RWPE2 (cell line): ENCODE results near the gene SUPT20HL2.

Experiments used
- ATAC-seq: fragments of 200-7000 bp; cut with Tn5 transposase; 3 replicates; pipeline ENCODE4 v1.9.1; 2021; ENCODE audit warnings: low read depth
- DNase-seq: peaks from one replicate; pipeline ENCODE4 v3.0.0-alpha.2; 2020; ENCODE audit warnings: low spot score
- H3K27ac ChIP-seq: fragments of 450-650 bp; 2 replicates; pipeline ENCODE4 v1.5.1; 2017; ENCODE audit warnings: mild to moderate bottlenecking; ENCODE audit not compliant: poor library complexity, severe bottlenecking
- H3K27me3 ChIP-seq: fragments of 250-450 bp; sonication (Bioruptor Pico); 2 replicates; pipeline ENCODE4 v1.5.1; 2021; ENCODE audit warnings: mild to moderate bottlenecking, moderate library complexity; ENCODE audit not compliant: insufficient read depth, poor library complexity, severe bottlenecking
- H3K36me3 ChIP-seq: fragments of 250-450 bp; sonication (Bioruptor Pico); 2 replicates; pipeline ENCODE4 v1.5.1; 2020; ENCODE audit warnings: low read depth, mild to moderate bottlenecking, moderate library complexity
- H3K4me1 ChIP-seq: fragments of 250-450 bp; sonication (Bioruptor Pico); 2 replicates; pipeline ENCODE4 v1.5.1; 2021; ENCODE audit warnings: mild to moderate bottlenecking, moderate library complexity; ENCODE audit not compliant: insufficient read depth, poor library complexity, severe bottlenecking
- H3K4me3 ChIP-seq: fragments of 250-450 bp; sonication (Bioruptor Pico); 2 replicates; pipeline ENCODE4 v1.5.1; 2021; ENCODE audit warnings: mild to moderate bottlenecking, moderate library complexity; ENCODE audit not compliant: severe bottlenecking
- H3K9me3 ChIP-seq: fragments of 250-450 bp; sonication (Bioruptor Pico); 2 replicates; pipeline ENCODE4 v1.5.1; 2021; ENCODE audit warnings: mild to moderate bottlenecking, moderate library complexity; ENCODE audit not compliant: severe bottlenecking
- CTCF ChIP-seq: fragments of 450-650 bp; IDR thresholded peaks from one replicate; pipeline ENCODE4 v1.5.1; 2017; ENCODE audit warnings: mild to moderate bottlenecking, moderate library complexity; ENCODE audit not compliant: poor library complexity, severe bottlenecking

The SUPT20HL2 gene

GRCh38 chrX:24298191-24298590 is 15.7 kb downstream of the SUPT20HL2 start:
- Histone ChIP-seq H3K4me3 (no peak overlapping the region), H3K9me3 (no peaks in the 10 kb centered on the region), H3K27ac (no peak overlapping the region), H3K36me3 (no peaks in the 10 kb centered on the region), H3K4me1 (no peaks in the 10 kb centered on the region), H3K27me3 (no peaks in the 10 kb centered on the region)
- no peak for ATAC-seq
- no peak for TF ChIP-seq CTCF
- no peak for DNase-seq

- Histone ChIP-seq H3K36me3 (no peaks in the 10 kb centered on the region), H3K4me1 (no peaks in the 10 kb centered on the region), H3K27ac (no peak overlapping the region), H3K9me3 (no peaks in the 10 kb centered on the region), H3K27me3 (no peaks in the 10 kb centered on the region), H3K4me3 (no peak overlapping the region)
- no peak for ATAC-seq
- no peak for TF ChIP-seq CTCF
- no peak for DNase-seq
Observed at GRCh38 chrX:24294619-24295018, 19.2 kb downstream of the SUPT20HL2 start.

GRCh38 chrX:24293412-24293811 is 20.5 kb downstream of the SUPT20HL2 start:
- H3K27ac ChIP-seq = no peak overlapping the region
- H3K36me3 ChIP-seq = no peaks in the 10 kb centered on the region
- ATAC-seq (no peak), DNase-seq (no peak)
- H3K27me3 ChIP-seq = no peaks in the 10 kb centered on the region
- no peak overlapping the region for H3K4me3 ChIP-seq
- H3K9me3 ChIP-seq = no peaks in the 10 kb centered on the region
- TF ChIP-seq CTCF = no peak
- no peaks in the 10 kb centered on the region for H3K4me1 ChIP-seq

GRCh38 chrX:24292353-24292752 is 21.5 kb downstream of the SUPT20HL2 start:
- DNase-seq (no peak), ATAC-seq (no peak)
- Histone ChIP-seq H3K27ac (no peak overlapping the region), H3K4me1 (no peaks in the 10 kb centered on the region), H3K27me3 (no peaks in the 10 kb centered on the region), H3K4me3 (no peak overlapping the region), H3K36me3 (no peaks in the 10 kb centered on the region), H3K9me3 (no peaks in the 10 kb centered on the region)
- TF ChIP-seq CTCF = no peak

GRCh38 chrX:24285082-24285481 is 28.8 kb downstream of the SUPT20HL2 start:
- TF ChIP-seq CTCF = no peak
- Histone ChIP-seq H3K4me3 (no peak overlapping the region), H3K4me1 (no peaks in the 10 kb centered on the region), H3K27ac (no peak overlapping the region), H3K9me3 (no peaks in the 10 kb centered on the region), H3K36me3 (no peaks in the 10 kb centered on the region), H3K27me3 (no peaks in the 10 kb centered on the region)
- no peak for ATAC-seq
- no peak for DNase-seq
